GM21717 (cell line): ENCODE data around the gene CACNA1I.

Experiments used
- ATAC-seq: cut with Tn5 transposase; IDR thresholded peaks from one replicate; pipeline ENCODE4 v1.9.1; 2021; ENCODE audit warnings: mild to moderate bottlenecking, moderate library complexity; ENCODE audit not compliant: unreplicated experiment

Gene CACNA1I

GRCh38 chr22:39595622-39596172, 25.1 kb downstream of the CACNA1I start:
- no peak for ATAC-seq

DNA sequence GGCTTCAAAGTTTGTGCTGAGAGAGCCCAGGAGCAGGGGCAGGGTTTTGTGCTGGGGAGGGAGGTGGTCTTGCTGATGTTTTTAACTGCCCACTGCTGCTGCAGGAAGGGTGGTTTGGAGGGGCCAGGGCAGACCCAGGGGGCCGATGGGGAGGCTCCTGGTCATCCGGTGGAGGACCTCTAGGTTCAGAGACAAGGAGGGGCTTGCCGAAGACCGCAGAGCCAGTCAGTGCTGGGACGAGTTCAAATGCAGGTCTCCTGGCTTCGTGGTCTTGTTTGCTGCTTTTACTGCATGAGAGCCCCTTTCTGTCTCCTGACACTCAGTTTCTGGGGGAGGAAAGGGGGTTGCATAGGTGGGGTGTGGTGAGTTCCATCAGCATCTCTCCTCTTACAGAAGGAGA, 26.0 kb downstream of the CACNA1I start:
- no peak for ATAC-seq

DNA sequence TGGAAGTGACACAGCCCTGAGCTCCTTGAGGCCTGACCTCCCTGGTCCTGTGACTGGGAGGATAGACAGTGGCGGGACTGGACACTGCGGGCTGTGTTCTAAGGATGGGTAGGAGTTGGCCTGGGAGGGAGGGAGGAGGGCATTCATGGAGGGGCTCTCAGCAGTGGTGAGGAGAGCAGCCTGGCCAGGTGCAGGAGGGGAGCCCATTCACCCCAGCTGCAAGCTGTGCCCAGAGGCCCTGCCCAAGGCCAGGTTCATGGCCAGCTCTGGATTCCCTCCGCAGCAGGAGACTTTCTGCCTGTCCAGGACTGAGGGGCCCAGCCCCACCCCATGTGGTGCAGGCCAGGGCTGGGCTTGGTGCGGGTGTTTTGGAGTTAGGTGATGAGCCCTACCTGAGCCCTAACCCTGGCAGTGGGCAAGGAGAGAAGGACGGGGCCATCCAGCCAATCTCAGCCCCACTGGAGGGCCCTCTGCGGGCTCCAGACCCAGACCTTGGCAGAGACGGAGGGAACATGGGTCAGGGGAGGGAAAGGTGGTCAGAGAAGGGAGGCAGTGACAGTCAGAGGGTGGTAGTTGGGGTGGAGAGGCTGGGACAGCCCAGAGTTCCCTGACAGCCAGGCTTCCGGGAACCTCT, 26.8 kb downstream of the CACNA1I start:
- ATAC-seq: no peak

DNA sequence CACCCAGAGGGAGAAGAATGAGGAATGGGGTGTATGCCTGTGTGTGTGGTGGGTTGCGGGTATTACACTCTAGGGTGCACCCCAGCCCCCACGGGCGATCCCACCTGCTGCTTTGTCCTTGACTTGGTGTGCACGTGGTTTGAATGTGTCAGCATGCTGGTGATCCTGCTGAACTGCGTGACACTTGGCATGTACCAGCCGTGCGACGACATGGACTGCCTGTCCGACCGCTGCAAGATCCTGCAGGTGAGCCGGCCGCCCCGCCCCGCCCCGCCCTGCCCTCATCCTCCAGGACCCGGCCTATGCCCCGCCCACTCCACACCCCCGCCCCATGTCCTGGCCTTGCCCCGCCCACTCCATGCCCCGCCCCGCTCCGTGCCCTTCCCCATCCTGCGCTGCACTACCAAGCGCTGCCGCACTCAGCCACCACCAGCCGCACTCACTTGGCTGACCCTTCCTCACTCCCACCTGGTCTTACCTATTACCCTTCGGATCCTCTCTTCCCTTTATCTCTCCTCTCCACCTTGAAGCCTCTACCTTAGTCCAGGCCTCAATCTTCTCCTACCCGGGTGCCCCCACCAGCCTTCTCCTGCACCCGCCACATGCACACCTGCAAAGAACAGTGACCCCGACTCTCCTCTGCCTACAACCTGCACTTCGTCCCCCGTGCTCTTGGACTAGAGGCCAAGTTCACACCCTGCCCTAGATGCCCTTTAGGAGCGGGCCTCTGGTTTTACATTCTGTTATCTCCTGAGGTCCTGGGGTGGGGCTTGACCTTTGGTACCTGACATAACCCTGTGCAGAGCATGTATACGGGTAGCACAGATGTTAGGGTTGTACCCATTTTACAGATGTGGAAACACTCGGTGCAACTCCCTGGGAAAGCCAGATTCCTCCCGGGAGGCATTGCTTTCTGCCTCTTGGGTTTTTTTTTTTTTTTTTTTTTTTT, 27.7 kb downstream of the CACNA1I start:
- ATAC-seq: no peak

- ATAC-seq: no peak
These were observed 30.1 kb downstream of the CACNA1I start for GRCh38 chr22:39600491-39601179.

GRCh38 chr22:39601180-39601535, 30.6 kb downstream of the CACNA1I start:
- no peak for ATAC-seq

DNA sequence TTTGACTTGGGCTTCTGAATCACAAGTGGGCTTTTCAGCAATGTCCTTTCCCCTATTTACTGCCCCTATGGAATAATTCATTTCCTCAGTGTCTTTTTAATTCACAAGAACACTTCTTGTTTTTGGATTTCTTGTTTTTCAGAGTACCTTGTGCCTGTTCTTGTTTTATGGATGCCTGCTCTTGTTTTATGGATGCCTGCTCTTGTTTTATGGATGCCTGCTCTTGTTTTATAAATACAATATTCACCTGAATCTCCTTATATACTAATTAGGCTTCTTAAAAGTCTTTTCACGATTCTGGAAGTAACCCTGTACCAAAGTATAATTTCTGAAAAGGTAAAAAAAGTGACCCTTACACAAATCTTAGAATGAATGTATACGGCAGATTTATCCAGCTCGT, 32.8 kb downstream of the CACNA1I start:
- ATAC-seq: no peak

- no peak for ATAC-seq
These were observed 39.7 kb downstream of the CACNA1I start for GRCh38 chr22:39610246-39610645.

DNA sequence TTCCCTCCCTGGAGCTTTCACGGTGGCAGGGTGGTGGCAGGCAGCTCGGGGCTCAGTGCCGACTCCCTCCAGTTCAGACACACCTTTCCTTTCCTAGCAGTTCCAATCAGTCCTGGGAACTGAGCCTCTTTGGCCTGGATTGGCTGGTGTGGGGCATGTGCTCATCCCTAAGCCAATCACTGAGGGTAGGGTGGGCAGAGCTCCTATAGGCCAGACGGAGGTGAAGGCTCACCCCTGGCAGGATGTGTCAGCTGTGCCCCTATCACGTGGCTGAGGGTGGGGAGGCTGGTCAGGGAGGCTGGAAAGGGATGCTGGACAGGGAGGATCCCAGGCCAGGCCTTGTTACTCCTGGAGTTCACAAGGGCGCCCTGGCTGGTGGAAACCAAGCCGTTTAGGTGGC, 40.2 kb downstream of the CACNA1I start:
- ATAC-seq: no peak

- no peak for ATAC-seq
These were observed 40.8 kb downstream of the CACNA1I start for GRCh38 chr22:39611360-39611759.

DNA sequence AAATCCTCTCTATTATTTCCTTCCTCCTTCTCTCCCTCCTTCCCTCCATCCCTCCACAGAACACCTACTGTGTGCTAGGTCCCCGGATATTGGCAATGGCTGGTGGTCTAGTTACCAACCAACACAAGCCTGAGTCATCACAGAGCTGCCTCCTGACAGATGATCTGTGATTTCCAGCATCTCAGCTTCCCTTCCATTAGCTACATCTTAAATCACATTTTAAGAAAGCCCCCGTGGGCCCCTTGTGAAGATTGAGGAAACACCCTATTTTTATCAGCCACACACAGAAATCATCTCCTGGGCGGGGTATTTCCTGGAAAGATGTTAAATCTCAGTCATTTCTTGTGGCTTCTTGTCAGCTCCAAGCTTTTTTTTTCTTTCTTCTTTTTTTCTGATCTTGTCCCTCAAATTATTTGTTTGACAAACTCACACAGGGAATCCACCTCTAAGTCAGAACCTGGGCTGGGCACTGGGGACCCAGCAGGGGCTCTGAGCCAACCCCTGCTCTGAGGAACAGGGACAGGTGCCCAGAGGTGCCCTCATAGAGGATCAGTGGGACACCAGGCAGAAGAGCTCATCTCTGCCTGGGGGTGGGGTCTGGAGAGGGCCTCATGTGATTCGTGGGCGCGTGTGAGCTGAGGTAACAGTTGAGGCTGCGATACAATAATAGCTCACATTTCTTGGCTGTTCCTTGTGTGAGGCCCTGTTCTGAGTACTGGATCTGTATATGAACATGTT, 42.4 kb downstream of the CACNA1I start:
- no peak for ATAC-seq

DNA sequence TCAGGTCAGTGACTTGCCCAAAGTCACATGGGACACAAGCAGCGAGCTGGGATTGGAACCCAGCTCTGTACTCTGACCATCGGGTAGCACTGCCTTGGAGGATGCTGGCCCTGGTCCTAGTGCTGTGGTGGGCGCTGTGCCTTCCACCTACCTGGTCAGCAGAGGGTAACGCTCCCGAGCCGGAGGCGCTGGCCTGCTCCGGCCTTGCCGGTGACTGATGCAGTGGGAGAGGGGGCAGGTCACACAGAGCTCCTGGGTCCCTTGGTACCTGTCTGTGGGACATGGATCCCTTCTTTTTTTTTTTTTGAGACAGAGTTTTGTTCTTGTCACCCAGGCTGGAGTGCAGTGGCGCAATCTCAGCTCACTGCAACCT, 43.0 kb downstream of the CACNA1I start:
- no peak for ATAC-seq

GRCh38 chr22:39614442-39614841, 43.9 kb downstream of the CACNA1I start:
- ATAC-seq: no peak

DNA sequence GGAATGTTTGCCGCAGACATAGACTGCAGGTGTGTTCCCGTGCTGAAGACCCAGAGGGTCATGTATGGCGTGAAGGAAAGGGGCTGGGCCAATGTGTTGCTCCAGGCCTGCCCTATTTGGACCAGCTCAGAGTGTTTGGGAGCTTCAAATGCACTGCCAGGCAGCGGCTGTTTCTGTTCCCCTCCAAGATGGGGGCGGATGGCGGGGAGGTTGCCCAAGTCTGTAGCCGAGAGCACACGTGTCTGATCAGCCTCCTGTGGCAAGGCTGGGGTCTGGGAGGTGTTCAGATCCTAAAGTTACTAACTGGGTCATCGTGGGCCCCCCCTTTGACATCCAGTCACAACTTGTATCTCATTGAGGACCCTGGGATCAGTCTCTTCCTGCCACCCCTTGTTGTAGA, 45.5 kb downstream of the CACNA1I start:
- ATAC-seq: no peak

DNA sequence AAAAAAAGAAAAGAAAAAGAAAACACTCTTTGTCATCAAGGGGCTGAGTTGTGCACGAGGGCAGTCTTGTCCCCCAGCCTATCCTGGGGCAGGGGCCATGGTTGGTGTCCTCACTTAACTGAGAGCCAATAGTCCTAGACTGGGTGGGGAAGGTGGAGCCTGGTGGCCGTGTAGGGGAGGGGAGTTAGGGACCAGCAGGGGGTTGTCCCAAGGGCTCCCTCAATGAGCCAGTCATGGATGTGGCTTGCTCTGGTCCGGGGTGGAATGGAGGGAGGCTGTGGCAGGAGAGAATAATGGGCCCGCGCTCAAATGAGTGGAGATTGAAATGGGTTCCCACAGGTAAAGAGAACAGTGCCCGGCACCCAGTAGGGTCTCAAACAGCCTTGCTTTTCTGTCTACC, 46.2 kb downstream of the CACNA1I start:
- ATAC-seq: no peak

DNA sequence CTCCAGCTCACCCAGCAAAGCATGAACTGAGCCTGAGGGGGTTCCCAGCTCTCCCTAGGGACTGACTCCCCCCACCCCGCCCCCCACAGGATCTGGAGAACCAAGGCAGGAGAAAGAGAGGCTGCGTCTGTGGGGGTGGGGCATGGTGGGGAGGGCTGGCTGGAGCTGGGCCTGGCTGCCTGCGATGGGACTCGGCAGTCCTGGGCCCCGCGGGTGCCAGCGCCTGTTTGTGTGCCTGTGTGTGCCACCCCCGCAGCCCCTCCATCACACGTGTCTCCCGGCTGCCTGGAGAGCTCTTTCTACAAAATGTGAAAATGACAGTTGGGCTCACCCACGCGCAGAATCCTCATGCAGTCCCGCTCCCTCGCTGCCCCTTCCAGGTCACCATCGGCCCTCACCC, 46.8 kb downstream of the CACNA1I start:
- ATAC-seq: no peak

- ATAC-seq: no peak
These were observed 47.6 kb downstream of the CACNA1I start for GRCh38 chr22:39617970-39618757.

DNA sequence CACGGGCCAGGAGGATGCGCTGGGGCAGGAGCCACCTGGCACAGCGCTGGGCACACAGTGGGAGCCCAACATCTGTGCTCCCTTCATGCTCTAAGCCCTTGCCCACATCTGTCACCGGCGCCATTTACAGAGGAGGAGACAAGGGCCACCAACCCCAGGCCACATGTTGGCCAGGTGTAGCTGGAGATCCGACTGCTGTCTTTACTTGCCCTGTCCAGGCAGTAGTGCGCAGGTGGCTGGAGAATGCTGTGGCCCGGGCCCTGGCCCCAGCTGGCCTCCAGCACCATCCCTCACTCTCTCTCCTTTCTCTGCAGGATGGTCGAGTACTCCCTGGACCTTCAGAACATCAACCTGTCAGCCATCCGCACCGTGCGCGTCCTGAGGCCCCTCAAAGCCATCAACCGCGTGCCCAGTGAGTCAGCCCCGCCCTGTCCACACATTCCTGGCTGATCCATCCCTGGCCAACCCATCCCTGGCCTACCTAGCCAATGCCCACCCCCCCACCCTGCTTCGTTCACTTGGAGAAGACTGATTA, 48.5 kb downstream of the CACNA1I start:
- no peak for ATAC-seq

DNA sequence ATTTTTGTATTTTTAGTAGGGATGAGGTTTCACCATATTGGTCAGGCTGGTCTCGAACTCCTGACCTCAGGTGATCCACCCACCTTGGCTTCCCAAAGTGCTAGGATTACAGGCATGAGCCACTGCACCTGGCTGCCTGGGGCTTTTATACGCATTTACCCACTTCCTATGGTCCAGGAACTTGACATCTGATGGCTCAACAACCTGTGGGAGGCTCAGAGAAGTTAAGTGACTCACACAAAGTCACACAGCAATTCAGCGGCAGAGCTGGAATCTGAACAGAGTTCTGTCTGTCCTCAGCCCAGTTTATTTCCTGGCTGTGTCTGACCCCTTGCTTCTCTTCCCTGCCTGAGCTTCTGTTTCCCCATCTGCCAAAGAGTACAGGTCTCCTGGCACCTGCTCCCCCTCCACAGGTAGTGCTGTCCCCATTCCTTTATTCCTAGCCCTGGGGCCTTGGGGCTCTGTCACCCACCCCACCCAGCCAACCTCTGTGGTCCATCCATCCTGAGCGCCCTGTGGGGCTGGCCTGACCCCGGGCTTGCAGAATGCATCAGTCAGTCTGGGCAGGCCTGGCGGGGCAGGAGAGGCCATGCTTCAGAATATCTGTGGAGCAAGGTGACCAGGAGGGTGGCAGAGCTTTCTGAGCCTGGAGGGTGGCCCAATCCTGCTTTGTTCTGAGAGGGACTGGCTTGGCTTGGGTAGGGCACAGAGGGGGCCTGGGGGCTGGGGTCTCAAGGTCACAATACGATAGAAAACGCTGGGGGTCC, 50.6 kb downstream of the CACNA1I start:
- ATAC-seq: no peak
